Pancreas (tissue), 10 donors: ENCODE data around the gene CCDC97. TPM values are rescaled to one million over a fixed set of nuclear protein-coding genes. Genes with fewer than 3 reads are reported as not detected.

Experiments used
- ATAC-seq, 4 donors: fragments of 200-7000 bp; cut with Tn5 transposase; one replicate each; pipeline versions ENCODE4 v1.8.0 to v1.9.1; 2020; ENCODE audit warnings: mild to moderate bottlenecking in 4 of 4, moderate library complexity in 4 of 4
- DNase-seq, 6 donors: peaks; one replicate each; pipeline ENCODE4 v3.0.0-alpha.2; 2020
- FAIRE-seq: peaks from 2 replicates; lab custom pipeline; 2012; peaks lifted over from hg19 to GRCh38; lab: Jason Lieb, UNC
- H3K27ac ChIP-seq, 4 donors: fragments of 200-600 bp; sonication (generic); 1 replicate in 3 of 4; 2 replicates in 1 of 4; pipeline versions ENCODE4 v1.5.0 to v1.8.0; 2020
- H3K27me3 ChIP-seq, 4 donors: fragments of 200-600 bp; one replicate each; pipeline ENCODE4 v1.8.0; 2021
- H3K36me3 ChIP-seq, 3 donors: fragments of 200-600 bp; sonication (generic) in 1 of 3; one replicate each; pipeline versions ENCODE4 v1.5.0 to v1.8.0; 2020 to 2021
- H3K4me1 ChIP-seq, 3 donors: fragments of 200-600 bp; one replicate each; pipeline ENCODE4 v1.8.0; 2021
- H3K4me3 ChIP-seq, 4 donors: fragments of 200-600 bp; sonication (generic) in 2 of 4; one replicate each; pipeline versions ENCODE4 v1.5.0 to v1.8.0; 2020 to 2021
- H3K9me3 ChIP-seq, 4 donors: fragments of 200-600 bp; one replicate each; pipeline ENCODE4 v1.8.0; 2021
- WGBS, 2 donors: extraction: QIAGEN DNeasy Blood & Tissue Kit; methylation state at CpG; one replicate each; pipeline ENCODE4 v1.1.7; 2013; 5-methylcytosine and 5-hydroxymethylcytosine counted together
- intact Hi-C, 3 donors: fragments of 100-400 bp; cut with DNase I; formaldehyde crosslinking; loops; one replicate each; pipeline versions ENCODE4 v1.11.1 to v1.14.2; 2022
- polyA plus RNA-seq, 2 donors: library from polyadenylated mRNA; stranded (reverse); fragments of 200-250 nt; gene quantifications; one replicate each; pipeline ENCODE4 v1.2.3, GENCODE V29; 2013
- total RNA-seq, 6 donors: library from RNA; stranded (reverse); fragmentation: NEBNext Ultra II Directional in 4 of 6; extraction: Animal tissue kit (Norgen Biotek cat#: 25700) in 4 of 6; gene quantifications; one replicate each; pipeline versions ENCODE4 v1.2.1 to v1.2.4, GENCODE V29; 2021 to 2023
- TF ChIP-seq, protein P1 (sequence below), 4 donors: fragments of 200-600 bp; sonication (generic) in 3 of 4; IDR thresholded peaks; one replicate each; pipeline versions ENCODE4 v1.5.0 to v1.8.0; 2021; ENCODE audit warnings: antibody characterized with exemption in 4 of 4
- donor health status: healthy with polysubstance abuse.
- donor health status: DM: no; HTN: no; CAD: no; lungs with moderate emphysema.
- donor health status: DM: no; HTN: no; CAD: no.
- donor health status: control.
- donor health status: control.
- donor health status: Bipolar disorder and iron deficiency.
- donor health status: DM: yes; HTN: yes; CAD: no.
- donor health status: DM: no; HTN: no; CAD: no.
- donor health status: DM: no; HTN: no; CAD: no.
- donor health status: DM: yes; HTN: yes; CAD: no.

CCDC97 gene
- total and polyA plus RNA-seq, 8 donors: 9.4 to 19.2 (median 12.6) TPM

DNA sequence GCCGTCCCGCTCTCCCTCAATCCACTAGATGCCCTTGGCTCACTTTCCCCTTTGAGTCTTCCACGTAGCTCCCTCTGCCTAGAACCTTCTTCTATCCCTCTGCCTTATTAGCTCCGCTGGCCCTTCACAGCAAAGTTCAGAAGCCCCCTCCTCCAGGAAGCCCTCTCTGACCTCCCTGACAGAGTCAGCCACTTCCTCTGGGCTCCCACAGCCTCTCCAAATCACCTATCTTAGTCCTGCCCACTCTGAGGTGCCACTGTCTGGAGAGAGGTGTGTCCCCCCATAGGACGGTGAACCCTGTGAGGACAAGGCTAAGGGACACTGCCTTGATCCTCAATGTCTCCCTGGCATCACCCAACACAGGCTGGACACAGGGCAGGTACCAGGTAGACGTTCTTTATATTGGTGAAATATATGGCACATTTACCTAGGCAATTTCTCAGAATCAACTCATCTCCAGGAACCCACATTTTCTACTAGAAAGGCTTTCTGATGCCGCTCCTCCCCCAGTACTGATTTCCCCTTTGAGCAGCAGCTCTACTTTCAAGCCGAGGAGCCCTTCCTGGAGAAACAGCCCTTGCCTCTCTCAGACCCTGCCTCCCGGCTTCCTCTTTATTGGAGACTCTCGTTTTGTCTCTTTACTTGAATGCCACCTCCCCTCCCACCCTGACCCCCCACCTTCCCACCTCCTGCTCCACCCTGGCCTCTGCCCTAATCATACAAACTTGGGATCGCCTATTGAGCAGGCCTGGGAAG, 47.2 kb downstream of the CCDC97 start:
- FAIRE-seq: no peak
- peaks cover 0 to 5% (median 0%) of the 10 kb centered on the region in 3 donors for H3K4me1 ChIP-seq
- ATAC-seq: no peak

DNA sequence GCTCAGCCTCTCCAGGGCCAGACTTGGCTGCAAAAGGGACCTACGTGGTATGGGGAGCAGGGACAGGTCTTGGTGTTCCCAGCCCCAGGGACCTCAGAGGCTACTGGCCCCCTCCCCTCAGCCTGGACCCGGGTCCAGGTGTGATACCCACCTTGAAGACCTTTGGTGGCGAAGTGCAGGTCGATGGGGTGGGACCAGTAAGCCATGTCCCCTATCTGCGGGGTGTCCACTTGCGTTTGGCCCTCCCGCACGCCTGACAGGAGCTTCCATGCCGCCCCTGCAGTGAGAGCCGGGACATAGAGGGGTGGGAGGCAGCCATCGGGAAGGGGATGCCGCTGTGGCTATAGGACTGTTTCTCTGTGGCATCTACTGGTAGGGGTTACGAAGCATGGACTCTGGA, 47.8 kb downstream of the CCDC97 start:
- Histone ChIP-seq H3K9me3 (no peaks in the 10 kb centered on the region), H3K27me3 (no peaks in the 10 kb centered on the region), H3K4me3 (no peak overlapping the region), H3K4me1 (peaks cover 0 to 5% (median 2%) of the 10 kb centered on the region in 3 donors), H3K36me3 (no peaks in the 10 kb centered on the region), H3K27ac (no peak overlapping the region)
- FAIRE-seq (no peak), ATAC-seq (no peak), DNase-seq (no peak)
- WGBS, 2 donors: 87 to 89% methylated on average over 13 of the region's 13 CpGs
- intact Hi-C loops: no loop called here
- TF ChIP-seq, protein P1, sequence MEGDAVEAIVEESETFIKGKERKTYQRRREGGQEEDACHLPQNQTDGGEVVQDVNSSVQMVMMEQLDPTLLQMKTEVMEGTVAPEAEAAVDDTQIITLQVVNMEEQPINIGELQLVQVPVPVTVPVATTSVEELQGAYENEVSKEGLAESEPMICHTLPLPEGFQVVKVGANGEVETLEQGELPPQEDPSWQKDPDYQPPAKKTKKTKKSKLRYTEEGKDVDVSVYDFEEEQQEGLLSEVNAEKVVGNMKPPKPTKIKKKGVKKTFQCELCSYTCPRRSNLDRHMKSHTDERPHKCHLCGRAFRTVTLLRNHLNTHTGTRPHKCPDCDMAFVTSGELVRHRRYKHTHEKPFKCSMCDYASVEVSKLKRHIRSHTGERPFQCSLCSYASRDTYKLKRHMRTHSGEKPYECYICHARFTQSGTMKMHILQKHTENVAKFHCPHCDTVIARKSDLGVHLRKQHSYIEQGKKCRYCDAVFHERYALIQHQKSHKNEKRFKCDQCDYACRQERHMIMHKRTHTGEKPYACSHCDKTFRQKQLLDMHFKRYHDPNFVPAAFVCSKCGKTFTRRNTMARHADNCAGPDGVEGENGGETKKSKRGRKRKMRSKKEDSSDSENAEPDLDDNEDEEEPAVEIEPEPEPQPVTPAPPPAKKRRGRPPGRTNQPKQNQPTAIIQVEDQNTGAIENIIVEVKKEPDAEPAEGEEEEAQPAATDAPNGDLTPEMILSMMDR (IDR thresholded peaks at IDR 0.05): no peak

More for the DNA sequence above, 47.2 kb downstream of the CCDC97 start:
- H3K4me3 ChIP-seq: no peak overlapping the region
- 80 to 81% methylated on average over 11 of the region's 11 CpGs for WGBS, 2 donors
- TF ChIP-seq, protein P1 (IDR thresholded peaks at IDR 0.05): no peak
- H3K27ac ChIP-seq: no peak overlapping the region
- H3K27me3 ChIP-seq: no peaks in the 10 kb centered on the region
- H3K36me3 ChIP-seq: no peaks in the 10 kb centered on the region
- intact Hi-C loops: no loop called here
- no peak for DNase-seq
- H3K9me3 ChIP-seq: no peaks in the 10 kb centered on the region

DNA sequence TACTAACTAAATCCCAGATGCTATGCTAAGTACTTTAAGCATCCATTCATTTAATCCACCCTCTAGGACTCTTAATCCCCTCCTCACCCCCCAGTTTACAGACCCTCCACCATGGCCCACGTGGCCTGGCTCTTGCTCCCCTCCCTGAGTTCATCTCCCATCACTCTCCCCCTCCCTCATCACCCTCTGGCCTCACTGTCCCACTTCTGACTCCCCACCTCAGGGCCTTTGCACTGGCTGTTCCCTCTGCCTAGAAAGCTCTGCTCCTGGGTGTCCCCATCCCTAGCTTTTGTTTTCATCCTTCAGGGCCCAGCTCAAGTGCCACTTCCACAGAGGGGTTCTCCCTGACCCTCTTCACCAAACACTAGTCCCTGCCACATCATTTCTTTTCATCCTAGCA, 49.8 kb downstream of the CCDC97 start:
- Histone ChIP-seq H3K36me3 (no peaks in the 10 kb centered on the region), H3K9me3 (no peaks in the 10 kb centered on the region), H3K4me1 (peaks cover 0 to 8% (median 2%) of the 10 kb centered on the region in 3 donors), H3K27me3 (no peaks in the 10 kb centered on the region), H3K27ac (no peak overlapping the region), H3K4me3 (no peak overlapping the region)
- DNase-seq (no peak), FAIRE-seq (no peak), ATAC-seq (no peak)
- 92 to 100% methylated on average over 1 of the region's 1 CpG for WGBS, 2 donors
- intact Hi-C loops: no loop called here
- TF ChIP-seq, protein P1 (IDR thresholded peaks at IDR 0.05): no peak

DNA sequence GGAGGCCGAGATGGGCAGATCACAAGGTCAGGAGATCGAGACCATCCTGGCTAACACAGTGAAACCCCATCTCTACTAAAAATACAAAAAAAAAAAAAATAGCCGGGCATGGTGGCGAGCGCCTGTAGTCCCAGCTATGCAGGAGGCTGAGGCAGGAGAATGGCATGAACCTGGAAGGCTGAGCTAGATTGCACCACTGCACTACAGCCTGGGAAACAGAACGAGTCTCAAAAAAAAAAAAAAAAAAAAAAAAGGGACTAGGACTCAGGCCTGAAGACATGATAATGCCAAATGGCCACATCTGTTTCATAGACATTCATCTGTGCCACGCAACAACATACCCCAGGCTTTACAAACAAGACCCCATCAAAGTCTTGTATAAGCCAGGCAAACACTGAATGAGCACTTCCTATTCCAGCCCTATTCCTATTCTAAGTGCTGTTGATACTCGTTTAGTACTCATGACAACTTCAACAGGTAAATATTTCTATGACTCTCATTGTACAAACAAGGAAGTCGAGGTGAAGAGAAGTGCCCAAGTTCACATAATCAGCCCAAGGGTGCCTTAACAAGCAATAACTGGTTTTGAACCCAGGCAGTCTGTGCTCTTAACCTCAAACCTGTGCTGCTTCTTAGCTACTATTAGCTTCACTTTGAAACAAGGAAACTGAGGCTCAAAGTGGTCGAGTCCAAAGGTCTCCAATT, 52.3 kb downstream of the CCDC97 start:
- intact Hi-C loops: no loop called here
- no peaks in the 10 kb centered on the region for H3K27me3 ChIP-seq
- TF ChIP-seq, protein P1 (IDR thresholded peaks at IDR 0.05): no peak
- 72 to 73% methylated on average over 9 to 10 of the region's 10 CpGs for WGBS, 2 donors
- DNase-seq (no peak), ATAC-seq (peak in 3 of 4 donors; percentile 6 to 23 (median 11)), FAIRE-seq (no peak)
- peaks cover 4 to 14% (median 8%) of the 10 kb centered on the region in 3 donors for H3K4me1 ChIP-seq
- no peaks in the 10 kb centered on the region for H3K36me3 ChIP-seq
- H3K27ac ChIP-seq: peak overlapping the region in 2 of 4 donors; percentile 93 to 97
- H3K9me3 ChIP-seq: no peaks in the 10 kb centered on the region
- no peak overlapping the region for H3K4me3 ChIP-seq
